SK-N-DZ (cell line): ENCODE measurements around the gene SIAE.

ENCODE experiments used
- small RNA-seq, 2 experiments: library from RNA; depleted of rRNA; stranded (forward); fragments of <200 nt; gene quantifications; one replicate each; pipeline ENCODE3, GENCODE V24; 2014

SIAE gene

Small RNAs within 50 kb of the gene (small RNA-seq; reads per million reads assigned to genes)
- gene RNA5SP352 = 0 reads per million in 2 experiments
